Lower leg skin (tissue), 3 donors: ENCODE results near the gene ZRSR2.

Experiments used
- CTCF ChIP-seq, 3 donors: fragments of 450-650 bp; IDR thresholded peaks; one replicate each; pipeline ENCODE4 v1.5.1; 2016; ENCODE audit warnings: antibody characterized with exemption in 3 of 3, mild to moderate bottlenecking in 3 of 3, moderate library complexity in 2 of 3
- POLR2A ChIP-seq, 2 donors: fragments of 450-650 bp; IDR thresholded peaks; one replicate each; pipeline ENCODE4 v1.6.1; 2016 to 2017; ENCODE audit warnings: antibody characterized with exemption in 2 of 2, mild to moderate bottlenecking in 1 of 2, moderate library complexity in 1 of 2

GRCh38 chrX:15864629-15865028 lies 74.3 kb downstream of the ZRSR2 start:
- TF ChIP-seq POLR2A (IDR thresholded peaks at IDR 0.05) (no peak), CTCF (IDR thresholded peaks at IDR 0.05) (no peak)
